H1 (cell line): ENCODE data around the gene PAX3. TPM values are rescaled to one million over a fixed set of nuclear protein-coding genes. Genes with fewer than 3 reads are reported as not detected.

Experiments
- CTCF ChIA-PET: fragments of 300-600 bp; sonication (Branson Sonifier 250); formaldehyde crosslinking; loops from one replicate; lab custom pipeline; 2021; ENCODE audit not compliant: partially characterized antibody; lab: Charles Lee
- POLR2A ChIA-PET: fragments of 300-600 bp; sonication (Branson Sonifier 250); formaldehyde crosslinking; loops from one replicate; lab custom pipeline; 2021; ENCODE audit warnings: inconsistent platforms; ENCODE audit not compliant: partially characterized antibody; lab: Charles Lee
- DNase-seq, 2 experiments: peaks; one replicate each; pipeline versions ENCODE4 v3.0.0 to v3.0.0-alpha.2; 2010 to 2022; ENCODE audit warnings: low spot score in 2 of 2, low read depth in 1 of 2, mixed read lengths in 1 of 2
- FAIRE-seq: peaks from 2 replicates; lab custom pipeline; 2011; peaks lifted over from hg19 to GRCh38; lab: Jason Lieb, UNC
- H2AFZ ChIP-seq: 2 replicates; pipeline ENCODE4 v1.8.1; 2012; ENCODE audit warnings: low read length, inconsistent platforms
- H2AK5ac ChIP-seq: 2 replicates; pipeline ENCODE4 v1.6.1; 2013; ENCODE audit warnings: low read depth, low read length
- H2BK120ac ChIP-seq: replicated peaks from 2 replicates; pipeline ENCODE3; 2013; ENCODE audit warnings: low read depth, low read length, inconsistent platforms
- H2BK12ac ChIP-seq: 2 replicates; pipeline ENCODE4 v1.6.1; 2013; ENCODE audit warnings: low read depth, low read length
- H2BK15ac ChIP-seq: 2 replicates; pipeline ENCODE4 v1.6.1; 2013; ENCODE audit warnings: low read length
- H2BK20ac ChIP-seq: 2 replicates; pipeline ENCODE4 v1.6.1; 2013; ENCODE audit warnings: low read length
- H2BK5ac ChIP-seq: 2 replicates; pipeline ENCODE4 v1.6.1; 2013; ENCODE audit warnings: low read depth, low read length
- H3K14ac ChIP-seq: 2 replicates; pipeline ENCODE4 v1.6.1; 2013; ENCODE audit warnings: inconsistent platforms; ENCODE audit not compliant: insufficient read length
- H3K18ac ChIP-seq: 2 replicates; pipeline ENCODE4 v1.6.1; 2013; ENCODE audit warnings: low read length; ENCODE audit errors: extremely low read depth
- H3K23ac ChIP-seq: 2 replicates; pipeline ENCODE4 v1.6.1; 2013; ENCODE audit warnings: inconsistent platforms; ENCODE audit not compliant: insufficient read length
- H3K23me2 ChIP-seq: 2 replicates; pipeline ENCODE4 v1.6.1; 2013; ENCODE audit warnings: low read depth, low read length
- H3K27ac ChIP-seq: 2 replicates; pipeline ENCODE4 v1.6.1; 2011; ENCODE audit warnings: low read depth, low read length, inconsistent platforms
- H3K27me3 ChIP-seq, 4 experiments: replicated peaks in 1 of 4; 1 replicate in 1 of 4; 2 replicates in 3 of 4; pipeline versions ENCODE4 v1.6.1 to v1.8.1; 2011 to 2013; ENCODE audit warnings: low read length in 3 of 4, mild to moderate bottlenecking in 3 of 4, inconsistent platforms in 2 of 4, mixed read lengths in 2 of 4, moderate library complexity in 1 of 4; ENCODE audit not compliant: control insufficient read depth in 3 of 4, insufficient read depth in 3 of 4; ENCODE audit errors: extremely low read depth in 1 of 4
- H3K36me3 ChIP-seq, 4 experiments: 2 replicates each; pipeline versions ENCODE4 v1.6.1 to v1.8.1; 2011 to 2013; ENCODE audit warnings: mild to moderate bottlenecking in 4 of 4, low read length in 3 of 4, moderate library complexity in 2 of 4, control low read depth in 1 of 4, inconsistent platforms in 1 of 4; ENCODE audit not compliant: insufficient read depth in 4 of 4, control insufficient read depth in 2 of 4
- H3K4ac ChIP-seq: replicated peaks from 2 replicates; pipeline ENCODE3; 2013; ENCODE audit warnings: low read length, low read depth, mixed read lengths, inconsistent platforms; ENCODE audit not compliant: insufficient read length
- H3K4me1 ChIP-seq, 4 experiments: replicated peaks in 1 of 4; 1 replicate in 1 of 4; 2 replicates in 3 of 4; pipeline versions ENCODE4 v1.6.1 to v1.8.1; 2011 to 2013; ENCODE audit warnings: low read length in 3 of 4, inconsistent platforms in 2 of 4, mixed read lengths in 1 of 4; ENCODE audit not compliant: insufficient read depth in 4 of 4, control insufficient read depth in 3 of 4
- H3K4me2 ChIP-seq, 2 experiments: 2 replicates each; pipeline versions ENCODE4 v1.6.1 to v1.8.1; 2011 to 2013; ENCODE audit warnings: low read depth in 2 of 2, low read length in 2 of 2, control low read depth in 1 of 2, inconsistent platforms in 1 of 2, mild to moderate bottlenecking in 1 of 2; ENCODE audit not compliant: insufficient read depth in 1 of 2
- H3K4me3 ChIP-seq, 4 experiments: fragments of 200-600, 300-600 bp in 1 of 4; sonication (generic), shearing (Covaris generic), sonication (Bioruptor Twin) in 1 of 4; 2 replicates each; pipeline versions ENCODE4 v1.5.1 to v1.8.1; 2011 to 2016; ENCODE audit warnings: low read length in 4 of 4, low read depth in 3 of 4, control low read depth in 2 of 4, inconsistent platforms in 2 of 4, mild to moderate bottlenecking in 2 of 4, mixed read lengths in 1 of 4, moderate library complexity in 1 of 4; ENCODE audit not compliant: insufficient read depth in 2 of 4; ENCODE audit errors: extremely low read depth in 1 of 4
- H3K56ac ChIP-seq: replicated peaks from 2 replicates; pipeline ENCODE3; 2013; ENCODE audit warnings: low read depth, mild to moderate bottlenecking, mixed read lengths, low read length, inconsistent platforms; ENCODE audit not compliant: insufficient read length
- H3K79me1 ChIP-seq: 2 replicates; pipeline ENCODE4 v1.6.1; 2013; ENCODE audit warnings: low read depth, low read length, control low read depth
- H3K79me2 ChIP-seq, 2 experiments: 2 replicates each; pipeline versions ENCODE4 v1.6.1 to v1.8.1; 2012 to 2013; ENCODE audit warnings: low read length in 2 of 2, mild to moderate bottlenecking in 2 of 2, inconsistent platforms in 1 of 2; ENCODE audit not compliant: insufficient read depth in 2 of 2, control insufficient read depth in 1 of 2
- H3K9ac ChIP-seq, 4 experiments: replicated peaks in 1 of 4; 1 replicate in 1 of 4; 2 replicates in 3 of 4; pipeline versions ENCODE4 v1.6.1 to v1.8.1; 2011 to 2013; ENCODE audit warnings: low read depth in 3 of 4, low read length in 3 of 4, control low read depth in 2 of 4, mild to moderate bottlenecking in 2 of 4, moderate library complexity in 2 of 4, inconsistent platforms in 1 of 4; ENCODE audit errors: extremely low read depth in 1 of 4
- H3K9me3 ChIP-seq, 2 experiments: 2 replicates each; pipeline versions ENCODE4 v1.6.1 to v1.8.1; 2012 to 2013; ENCODE audit warnings: mild to moderate bottlenecking in 2 of 2, moderate library complexity in 2 of 2, control low read depth in 1 of 2, inconsistent platforms in 1 of 2, low read depth in 1 of 2, low read length in 1 of 2, mixed read lengths in 1 of 2; ENCODE audit not compliant: insufficient read depth in 2 of 2
- H4K20me1 ChIP-seq, 2 experiments: replicated peaks in 1 of 2; 2 replicates each; pipeline versions ENCODE3 to v1.8.1; 2011 to 2013; ENCODE audit warnings: inconsistent platforms in 2 of 2, low read length in 2 of 2, mild to moderate bottlenecking in 1 of 2; ENCODE audit not compliant: insufficient read depth in 2 of 2, control insufficient read depth in 1 of 2
- H4K5ac ChIP-seq: 2 replicates; pipeline ENCODE4 v1.6.1; 2013; ENCODE audit warnings: low read length, low read depth, mixed read lengths, inconsistent platforms; ENCODE audit not compliant: insufficient read length
- H4K8ac ChIP-seq: 2 replicates; pipeline ENCODE4 v1.8.0; 2013; ENCODE audit warnings: mild to moderate bottlenecking, moderate library complexity, low read length, inconsistent platforms; ENCODE audit not compliant: insufficient read depth; ENCODE audit errors: extremely low read depth
- H4K91ac ChIP-seq: replicated peaks from 2 replicates; pipeline ENCODE3; 2013; ENCODE audit warnings: low read length, mixed read lengths, inconsistent platforms; ENCODE audit not compliant: insufficient read length
- CEBPB ChIP-seq: IDR thresholded peaks from 2 replicates; pipeline ENCODE4 v1.6.1; 2012; ENCODE audit warnings: low read depth, low read length
- CREB1 ChIP-seq: IDR thresholded peaks from 2 replicates; pipeline ENCODE4 v1.6.1; 2012; ENCODE audit warnings: inconsistent platforms
- KDM1A ChIP-seq: fragments of 200-600, 300-600 bp; sonication (generic); IDR thresholded peaks from 2 replicates; pipeline ENCODE4 v1.7.1; 2016; ENCODE audit warnings: mild to moderate bottlenecking, low read length, borderline replicate concordance
- RFX5 ChIP-seq: IDR thresholded peaks from 2 replicates; pipeline ENCODE4 v1.6.1; 2011; ENCODE audit warnings: low read depth, low read length, improper control_type of control experiment, borderline replicate concordance
- SUZ12 ChIP-seq: fragments of 200-600 bp; sonication (generic); IDR thresholded peaks from 2 replicates; pipeline ENCODE4 v1.6.1; 2012; ENCODE audit warnings: mild to moderate bottlenecking, inconsistent platforms, low read length, moderate library complexity, mixed read lengths
- WGBS, 2 experiments: shearing (Covaris generic) in 1 of 2; methylation state at CpG; one replicate each; pipeline versions ENCODE4 v1.1.6 to v1.1.7; 2013 to 2015; ENCODE audit warnings: low lambda C conversion rate in 2 of 2, mixed read lengths in 2 of 2, inconsistent platforms in 1 of 2, low coverage in 1 of 2, missing lambda C conversion rate in 1 of 2; ENCODE audit not compliant: insufficient replicate concordance in 2 of 2, insufficient coverage in 1 of 2, insufficient read length in 1 of 2; ENCODE audit errors: extremely low coverage in 1 of 2, missing lambda C conversion rate in 1 of 2; 5-methylcytosine and 5-hydroxymethylcytosine counted together
- polyA plus RNA-seq, 7 experiments: library from polyadenylated mRNA; depleted of rRNA in 3 of 7; stranded (reverse) in 5 of 7; unstranded in 2 of 7; fragments of >200 nt in 5 of 7; fragments of 200-250 nt in 2 of 7; gene quantifications; 1 replicate in 5 of 7; 2 replicates in 1 of 7; 4 replicates in 1 of 7; pipeline versions ENCODE4 v1.2.1 to v1.2.3, GENCODE V29; 2011 to 2013; ENCODE audit warnings: missing spikeins in 2 of 7, mixed read lengths in 2 of 7
- total RNA-seq: library from RNA; stranded (reverse); fragmentation: NEBNext Ultra II Directional; extraction: Animal tissue kit (Norgen Biotek cat#: 25700); gene quantifications from 2 replicates; pipeline ENCODE4 v1.2.1, GENCODE V29; 2021

PAX3 gene
- total and polyA plus RNA-seq, 2 of the 8 experiments (the other 6 are each of a cell fraction or from before 2014, with no cell fraction given) = 0.33 TPM; not detected in 1

DNA sequence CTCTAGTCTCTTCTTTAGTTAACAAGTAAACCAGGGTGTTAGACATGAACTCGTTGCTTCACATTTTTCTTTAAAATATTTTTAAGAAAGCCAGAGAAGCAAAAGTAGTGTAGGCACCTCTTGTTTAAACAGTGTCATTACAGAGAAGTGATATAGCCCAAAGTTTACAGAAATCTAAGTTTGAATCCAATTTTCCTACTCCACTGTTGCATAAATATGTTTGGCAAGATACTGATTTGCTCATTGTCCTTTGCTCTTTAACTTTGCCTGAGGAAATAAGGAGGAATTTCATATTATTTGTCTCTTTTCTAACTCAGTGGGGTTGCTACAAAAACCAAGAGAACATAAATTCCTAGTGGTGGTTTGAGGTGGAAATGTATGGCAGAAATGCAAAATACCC, 81.1 kb downstream of the PAX3 start:
- Histone ChIP-seq H3K27me3 (no peaks in the 10 kb centered on the region), H3K4me3 (no peak overlapping the region), H3K9ac (no peak overlapping the region), H4K5ac (no peak overlapping the region), H3K36me3 (no peaks in the 10 kb centered on the region), H3K23ac (no peak overlapping the region), H4K8ac (no peak overlapping the region), H3K56ac (no peak overlapping the region), H4K20me1 (no peaks in the 10 kb centered on the region), H4K91ac (no peak overlapping the region), H2BK5ac (no peak overlapping the region), H3K79me2 (no peaks in the 10 kb centered on the region), H3K4me2 (no peak overlapping the region), H3K18ac (no peak overlapping the region), H2AFZ (no peak overlapping the region), H2BK120ac (no peak overlapping the region), H3K79me1 (no peaks in the 10 kb centered on the region), H2BK15ac (no peak overlapping the region), H3K4ac (no peak overlapping the region), H3K4me1 (no peaks in the 10 kb centered on the region), H3K14ac (no peak overlapping the region), H3K27ac (no peak overlapping the region), H2AK5ac (no peak overlapping the region), H3K23me2 (no peaks in the 10 kb centered on the region), H2BK12ac (no peak overlapping the region), H3K9me3 (no peaks in the 10 kb centered on the region), H2BK20ac (no peak overlapping the region)
- DNase-seq (no peak), FAIRE-seq (no peak)
- TF ChIP-seq KDM1A = no peak
- TF ChIP-seq SUZ12 = no peak
- TF ChIP-seq RFX5 = no peak
- TF ChIP-seq CREB1 = no peak
- TF ChIP-seq CEBPB = no peak
- 86% methylated on average over 1 of the region's 1 CpG; no CpG with 5 or more reads in 1 of the 2 experiments for WGBS, 2 experiments
- CTCF ChIA-PET = no interaction called here
- POLR2A ChIA-PET = no interaction called here
